Suppressor macrophage treated with lipopolysaccharide for 1 hour (primary cell): ENCODE measurements around the gene SLC1A2.

ENCODE experiments used
- DNase-seq, 3 donors: peaks; one replicate each; pipeline ENCODE4 v3.0.0-alpha.2; 2020 to 2022

SLC1A2 gene

GRCh38 chr11:35293699-35294098, 125.7 kb downstream of the SLC1A2 start:
- DNase-seq: no peak

- DNase-seq: peak; percentile 39 to 55 (median 44)
These were observed 126.3 kb downstream of the SLC1A2 start for GRCh38 chr11:35293035-35293434.

GRCh38 chr11:35292279-35292678, 127.1 kb downstream of the SLC1A2 start:
- no peak for DNase-seq

- no peak for DNase-seq
These were observed 128.5 kb downstream of the SLC1A2 start for GRCh38 chr11:35290876-35291275.

GRCh38 chr11:35289821-35290220, 129.5 kb downstream of the SLC1A2 start:
- peak; percentile 41 to 61 (median 58) for DNase-seq

- DNase-seq: peak; percentile 67 to 87 (median 87)
These were observed 130.4 kb downstream of the SLC1A2 start for GRCh38 chr11:35288817-35289541.

- no peak for DNase-seq
These were observed 131.0 kb downstream of the SLC1A2 start for GRCh38 chr11:35288309-35288708.

- no peak for DNase-seq
These were observed 131.9 kb downstream of the SLC1A2 start for GRCh38 chr11:35287344-35287890.

GRCh38 chr11:35286126-35286525, 133.2 kb downstream of the SLC1A2 start:
- DNase-seq: no peak

GRCh38 chr11:35285471-35285870, 133.9 kb downstream of the SLC1A2 start:
- no peak for DNase-seq

GRCh38 chr11:35282221-35282882, 137.0 kb downstream of the SLC1A2 start:
- peak; percentile 58 to 73 (median 70) for DNase-seq

GRCh38 chr11:35281169-35281688, 138.1 kb downstream of the SLC1A2 start:
- no peak for DNase-seq

GRCh38 chr11:35280727-35281126, 138.6 kb downstream of the SLC1A2 start:
- no peak for DNase-seq

- DNase-seq: no peak
These were observed 141.5 kb downstream of the SLC1A2 start for GRCh38 chr11:35277827-35278226.

GRCh38 chr11:35276396-35277145, 142.8 kb downstream of the SLC1A2 start:
- DNase-seq: peak in 2 of 3 donors; percentile 23 to 27

- no peak for DNase-seq
These were observed 143.6 kb downstream of the SLC1A2 start for GRCh38 chr11:35275786-35276170.

GRCh38 chr11:35274909-35275785, 144.2 kb downstream of the SLC1A2 start:
- peak in 2 of 3 donors; percentile 37 to 49 for DNase-seq

GRCh38 chr11:35272391-35272902, 146.9 kb downstream of the SLC1A2 start:
- peak; percentile 66 to 82 (median 67) for DNase-seq

GRCh38 chr11:35271031-35271430, 148.3 kb downstream of the SLC1A2 start:
- DNase-seq: no peak

- DNase-seq: no peak
These were observed 149.0 kb downstream of the SLC1A2 start for GRCh38 chr11:35270342-35270741.

- peak in 1 of 3 donors; percentile 51 for DNase-seq
These were observed 151.9 kb downstream of the SLC1A2 start for GRCh38 chr11:35267504-35267903.
